ENCODE data around the gene NLRP1.

Gene NLRP1

GRCh38 chr17:5473906-5474305 lies 110.4 kb downstream of the NLRP1 start:
- no peak for DNase-seq (ENCODE audit: low read depth)

DNA sequence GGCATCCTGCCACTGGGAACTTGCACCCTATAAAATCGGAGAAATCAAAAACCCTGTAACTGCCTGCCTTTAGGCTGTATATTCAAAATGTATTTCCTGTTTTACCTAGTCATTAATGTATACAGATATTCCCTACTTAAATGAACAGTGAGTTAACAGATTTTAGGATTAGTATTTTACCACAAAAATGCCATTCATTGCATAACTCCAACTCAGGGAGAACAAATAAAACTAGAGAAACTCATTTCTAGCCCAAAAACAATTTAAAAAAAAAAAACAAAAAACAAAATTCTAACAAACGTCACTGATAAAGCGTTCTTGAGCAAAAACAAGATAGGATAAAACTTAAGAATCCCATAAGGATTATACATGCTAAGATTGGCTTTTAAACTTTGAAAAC lies 111.8 kb downstream of the NLRP1 start:
- DNase-seq (ENCODE audit: low read depth), result no peak

DNA sequence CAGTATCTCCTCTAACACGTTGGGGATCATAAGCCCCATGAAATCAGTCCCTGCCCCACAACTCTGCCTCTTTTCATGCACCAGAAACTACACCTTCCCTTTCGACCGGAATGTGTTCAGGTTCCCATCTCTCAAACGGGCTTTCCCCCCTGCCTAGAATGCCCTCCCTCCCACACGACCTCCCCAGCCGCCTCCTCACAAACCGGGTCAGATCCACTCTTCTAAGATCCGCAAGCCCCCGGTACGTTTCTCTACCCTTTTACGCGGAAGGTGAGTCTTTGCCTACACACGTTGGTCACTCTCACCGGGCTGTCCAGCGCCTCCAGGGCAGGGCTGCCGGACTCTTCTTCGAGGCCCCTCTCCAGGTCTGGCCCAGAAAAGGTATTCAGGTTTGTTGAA lies 116.2 kb downstream of the NLRP1 start:
- DNase-seq (ENCODE audit: low read depth), result peak; percentile 5

GRCh38 chr17:5467416-5467815 lies 116.9 kb downstream of the NLRP1 start:
- DNase-seq (ENCODE audit: low read depth), result no peak

GRCh38 chr17:5466295-5466694 lies 118.0 kb downstream of the NLRP1 start:
- no peak for DNase-seq (ENCODE audit: low read depth)

GRCh38 chr17:5464717-5465507 lies 119.4 kb downstream of the NLRP1 start:
- DNase-seq (ENCODE audit: low read depth), result no peak
